Globus pallidus (tissue), 1 donor: ENCODE results near the gene ALDH16A1.

Experiments used
- DNase-seq: peaks from one replicate; pipeline ENCODE4 v3.0.0-alpha.2; 2015; ENCODE audit warnings: low spot score

Gene ALDH16A1

GRCh38 chr19:49488863-49489537 is 36.0 kb downstream of the ALDH16A1 start:
- no peak for DNase-seq

GRCh38 chr19:49489601-49490167 is 36.7 kb downstream of the ALDH16A1 start:
- no peak for DNase-seq

- no peak for DNase-seq
These were observed 37.4 kb downstream of the ALDH16A1 start for GRCh38 chr19:49490287-49491029.

DNA sequence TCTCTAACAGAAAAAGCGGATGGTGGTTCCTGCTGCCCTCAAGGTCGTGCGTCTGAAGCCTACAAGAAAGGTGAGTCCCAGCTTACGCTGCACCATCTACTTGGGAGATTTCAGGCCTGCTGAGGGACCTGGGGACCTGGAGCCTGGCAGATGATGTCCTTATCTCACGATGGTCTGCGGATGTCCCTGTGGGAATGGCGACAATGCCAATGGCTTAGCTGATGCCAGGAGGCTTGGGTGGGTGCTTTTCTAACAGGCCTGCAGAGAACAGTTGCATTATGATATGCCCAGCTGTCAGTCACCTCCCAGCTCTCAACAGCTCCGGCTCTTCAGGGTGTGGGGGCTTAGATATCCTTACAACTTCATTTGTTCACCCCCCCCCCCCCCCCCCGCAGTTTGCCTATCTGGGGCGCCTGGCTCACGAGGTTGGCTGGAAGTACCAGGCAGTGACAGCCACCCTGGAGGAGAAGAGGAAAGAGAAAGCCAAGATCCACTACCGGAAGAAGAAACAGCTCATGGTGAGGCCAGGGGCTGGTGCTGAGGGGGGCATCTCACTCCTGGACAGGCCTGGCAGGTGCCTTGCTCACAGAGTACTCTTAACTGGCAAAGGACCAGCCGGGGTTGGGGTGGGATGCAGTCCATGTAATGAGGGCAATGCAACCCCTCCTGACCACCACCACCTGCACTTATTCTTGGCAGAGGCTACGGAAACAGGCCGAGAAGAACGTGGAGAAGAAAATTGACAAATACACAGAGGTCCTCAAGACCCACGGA is 38.2 kb downstream of the ALDH16A1 start:
- DNase-seq, result no peak

GRCh38 chr19:49491804-49492572 is 39.0 kb downstream of the ALDH16A1 start:
- DNase-seq, result no peak

DNA sequence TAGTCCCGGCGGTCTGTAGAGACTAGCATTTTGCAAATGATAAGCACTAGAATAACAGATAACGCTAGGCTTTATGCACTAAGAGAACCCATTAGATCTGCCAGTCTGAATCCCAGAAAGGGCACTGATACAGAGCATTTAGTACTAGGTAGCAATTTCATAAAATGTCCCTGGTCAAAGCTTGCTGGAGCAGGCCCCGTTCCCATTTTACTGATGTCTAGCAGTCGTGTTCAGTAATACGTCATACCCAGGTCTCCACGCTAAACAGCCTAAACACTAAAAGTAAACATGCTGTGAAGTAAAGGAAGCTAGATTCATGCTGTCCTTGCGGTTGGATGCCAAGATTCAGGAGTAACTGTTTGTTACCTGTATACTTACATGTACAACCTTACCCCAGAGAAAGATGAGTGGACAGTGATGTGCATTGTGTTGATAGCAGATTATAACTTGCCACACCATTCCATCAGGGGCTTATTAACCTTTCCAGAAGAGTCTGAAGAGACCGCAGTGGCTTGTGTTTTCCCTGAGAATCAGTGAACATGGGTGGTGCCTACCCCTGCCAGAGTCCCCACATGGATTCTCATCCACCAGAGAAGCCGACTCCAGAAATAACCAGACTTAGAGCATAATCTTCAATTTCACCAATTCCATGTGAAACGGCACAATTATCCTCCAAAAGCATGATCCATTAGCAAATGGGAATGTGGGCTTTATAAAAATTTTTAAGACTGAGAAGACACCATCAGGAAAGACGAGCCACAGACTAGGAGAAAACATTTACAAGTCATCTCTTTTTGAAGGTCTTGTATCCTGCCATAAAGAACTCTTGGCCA is 39.8 kb downstream of the ALDH16A1 start:
- DNase-seq, result no peak

- no peak for DNase-seq
These were observed 43.6 kb downstream of the ALDH16A1 start for GRCh38 chr19:49496574-49497008.

- no peak for DNase-seq
These were observed 44.2 kb downstream of the ALDH16A1 start for GRCh38 chr19:49497047-49497788.

- DNase-seq, result no peak
These were observed 44.7 kb downstream of the ALDH16A1 start for GRCh38 chr19:49497789-49498103.

GRCh38 chr19:49498475-49498874 is 45.5 kb downstream of the ALDH16A1 start:
- DNase-seq, result no peak

GRCh38 chr19:49499030-49499670 is 46.1 kb downstream of the ALDH16A1 start:
- DNase-seq, result no peak

- DNase-seq, result no peak
These were observed 50.0 kb downstream of the ALDH16A1 start for GRCh38 chr19:49502866-49503581.

DNA sequence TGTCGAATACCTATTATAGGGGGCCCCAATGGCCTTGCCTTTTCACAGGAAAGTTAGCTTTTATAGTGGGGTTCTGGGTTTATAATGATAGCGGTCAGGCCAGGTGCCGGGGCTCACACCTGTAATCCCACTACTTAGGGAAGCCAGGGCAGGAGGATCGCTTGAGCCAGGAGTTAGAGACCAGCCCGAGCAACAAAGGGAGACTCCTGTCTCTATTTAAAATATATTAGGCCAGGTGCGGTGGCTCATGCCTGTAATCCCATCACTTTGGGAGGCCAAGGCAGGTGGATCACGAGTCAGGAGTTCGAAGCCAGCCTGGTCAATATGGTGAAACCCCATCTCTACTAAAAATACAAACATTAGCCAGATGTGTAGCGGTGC is 50.5 kb downstream of the ALDH16A1 start:
- DNase-seq, result no peak

DNA sequence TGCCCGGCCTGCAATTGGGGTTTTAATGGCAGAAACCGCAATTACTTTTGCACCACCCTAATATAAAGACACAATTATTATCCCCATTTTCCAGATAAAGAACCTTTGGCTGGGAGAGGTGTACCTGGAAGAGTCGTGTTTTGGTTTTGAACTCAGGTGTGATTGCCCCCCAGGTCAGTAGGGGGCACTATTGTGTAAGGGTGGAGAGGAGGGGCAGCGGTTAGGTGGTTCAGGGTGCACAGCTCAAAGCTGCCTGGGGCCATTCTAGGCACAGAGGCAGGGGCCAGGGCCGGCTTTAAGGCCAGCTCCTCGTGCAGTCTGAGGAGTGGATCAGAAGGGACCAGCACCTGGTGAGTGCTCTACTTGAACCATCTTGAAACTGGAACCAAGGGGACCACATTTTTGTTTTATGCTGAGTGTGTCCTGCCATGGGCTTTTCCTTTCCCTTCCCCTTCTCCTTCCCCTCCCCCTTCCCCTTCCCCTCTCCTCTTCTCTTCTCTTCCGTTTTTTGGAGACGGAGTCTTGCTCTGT is 53.6 kb downstream of the ALDH16A1 start:
- DNase-seq, result no peak

- no peak for DNase-seq
These were observed 54.9 kb downstream of the ALDH16A1 start for GRCh38 chr19:49507803-49508494.

GRCh38 chr19:49512970-49513745 is 60.1 kb downstream of the ALDH16A1 start:
- DNase-seq, result no peak

DNA sequence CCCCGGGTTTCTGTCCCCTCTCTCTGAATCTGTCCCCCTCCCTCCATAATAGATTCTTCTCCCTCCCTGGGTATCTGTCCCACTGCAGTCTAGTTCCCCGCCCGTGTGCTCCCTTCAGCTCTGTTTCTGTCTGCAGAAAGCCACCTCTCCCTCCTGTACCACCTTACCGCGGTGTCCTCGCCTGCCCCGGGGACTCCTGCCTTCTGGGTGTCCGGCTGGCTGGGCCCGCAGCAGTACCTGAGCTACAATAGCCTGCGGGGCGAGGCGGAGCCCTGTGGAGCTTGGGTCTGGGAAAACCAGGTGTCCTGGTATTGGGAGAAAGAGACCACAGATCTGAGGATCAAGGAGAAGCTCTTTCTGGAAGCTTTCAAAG is 60.7 kb downstream of the ALDH16A1 start:
- DNase-seq, result no peak
